K562 (cell line): ENCODE measurements around the gene ANKZF1. TPM values are rescaled to one million over a fixed set of nuclear protein-coding genes. Genes with fewer than 3 reads are reported as not detected.

Experiments
- CBFB ChIP-seq: sonication (generic); formaldehyde crosslinking; IDR thresholded peaks from 2 replicates; pipeline ENCODE4 v1.4.0; 2020; ENCODE audit warnings: mild to moderate bottlenecking, missing genetic modification reagents
- COPS2 ChIP-seq: fragments of 450-650 bp; conservative IDR thresholded peaks from 2 replicates; pipeline ENCODE4 v1.6.1; 2016; ENCODE audit warnings: mild to moderate bottlenecking, moderate library complexity
- DIDO1 ChIP-seq: fragments of 450-650 bp; IDR thresholded peaks from 2 replicates; pipeline ENCODE4 v1.6.1; 2016; ENCODE audit warnings: low read depth, missing biosample characterization, missing genetic modification characterization
- GTF2E2 ChIP-seq: fragments of 200-800 bp; sonication (Bioruptor generic); IDR thresholded peaks from 2 replicates; pipeline ENCODE4 v1.6.1; 2016; ENCODE audit warnings: missing genetic modification characterization, missing compliant biosample characterization
- LARP7 ChIP-seq: fragments of 450-650 bp; IDR thresholded peaks from 2 replicates; pipeline ENCODE4 v1.6.1; 2016
- LEF1 ChIP-seq: fragments of 450-650 bp; IDR thresholded peaks from 2 replicates; pipeline ENCODE4 v1.6.1; 2016; ENCODE audit warnings: mild to moderate bottlenecking
- MYNN ChIP-seq, 2 experiments: sonication (generic); formaldehyde crosslinking in 1 of 2; IDR thresholded peaks; 2 replicates each; pipeline versions ENCODE4 v1.5.0 to v1.6.1; 2016 to 2020; ENCODE audit warnings: antibody characterized with exemption in 1 of 2, missing genetic modification reagents in 1 of 2
- NCOA1 ChIP-seq: fragments of 450-650 bp; IDR thresholded peaks from 2 replicates; pipeline ENCODE4 v1.6.1; 2016; ENCODE audit warnings: low read depth
- NFE2 ChIP-seq: IDR thresholded peaks from 2 replicates; pipeline ENCODE4 v1.6.1; 2014; ENCODE audit warnings: antibody characterized with exemption, low read depth
- POLR2B ChIP-seq: fragments of 450-650 bp; IDR thresholded peaks from 2 replicates; pipeline ENCODE4 v1.6.1; 2018; ENCODE audit warnings: low read depth; ENCODE audit not compliant: partially characterized antibody
- SIN3A ChIP-seq, 2 experiments: fragments of 150-350 bp in 1 of 2; IDR thresholded peaks; 2 replicates each; pipeline ENCODE4 v1.6.1; 2011 to 2016; ENCODE audit warnings: borderline replicate concordance in 2 of 2, low read depth in 2 of 2, low read length in 2 of 2, mild to moderate bottlenecking in 2 of 2, moderate library complexity in 2 of 2; ENCODE audit not compliant: control insufficient read depth in 1 of 2
- SIN3B ChIP-seq: fragments of 450-650 bp; IDR thresholded peaks from 2 replicates; pipeline ENCODE4 v1.6.1; 2017; ENCODE audit warnings: low read depth, mild to moderate bottlenecking, moderate library complexity
- SLC30A9 ChIP-seq: fragments of 250-450 bp; sonication (Bioruptor Pico); IDR thresholded peaks from 2 replicates; pipeline ENCODE4 v1.8.0; 2022; ENCODE audit warnings: mild to moderate bottlenecking, moderate library complexity
- SRSF7 ChIP-seq: fragments of 200-400 bp; formaldehyde crosslinking; optimal IDR thresholded peaks from 2 replicates; pipeline ENCODE3; 2017; ENCODE audit warnings: mild to moderate bottlenecking, low read depth, low read length
- STAT5A ChIP-seq: IDR thresholded peaks from 2 replicates; pipeline ENCODE4 v1.6.1; 2012; ENCODE audit warnings: low read length, inconsistent platforms, borderline replicate concordance
- ZBTB17 ChIP-seq: fragments of 450-650 bp; formaldehyde crosslinking; IDR thresholded peaks from 2 replicates; pipeline ENCODE4 v1.4.0; 2020; ENCODE audit warnings: mild to moderate bottlenecking
- ZNF24 ChIP-seq: fragments of 450-650 bp; IDR thresholded peaks from 2 replicates; pipeline ENCODE4 v1.6.1; 2016
- ZNF668 ChIP-seq: fragments of 250-450 bp; sonication (Bioruptor Pico); IDR thresholded peaks from 2 replicates; pipeline ENCODE4 v1.8.0; 2022; ENCODE audit warnings: mild to moderate bottlenecking, inconsistent platforms
- ZSCAN29 ChIP-seq: fragments of 450-650 bp; IDR thresholded peaks from 2 replicates; pipeline ENCODE4 v1.6.1; 2017
- polyA plus RNA-seq, 8 experiments: library from polyadenylated mRNA; depleted of rRNA in 4 of 8; stranded (reverse) in 5 of 8; unstranded in 3 of 8; fragments of >200 nt; fragmentation: Nextera tagmentation in 2 of 8; fragmentation: Illumina TruSeq in 1 of 8; extraction: Ambion mirVana in 2 of 8; extraction: Trizol in 1 of 8; gene quantifications; 2 replicates each; pipeline versions ENCODE4 v1.2.1 to v1.2.3, GENCODE V29; 2011 to 2014; ENCODE audit warnings: inconsistent platforms in 1 of 8, missing spikeins in 1 of 8
- total RNA-seq, 7 experiments: library from RNA; depleted of rRNA in 6 of 7; stranded (reverse); fragments of >200 nt in 6 of 7; fragmentation: Illumina TruSeq in 2 of 7; extraction: Trizol in 2 of 7; gene quantifications; 2 replicates each; pipeline versions ENCODE4 v1.2.1 to v1.2.3, GENCODE V29; 2011 to 2021; ENCODE audit warnings: low replicate concordance in 1 of 7
- TF ChIP-seq, protein P1 (sequence below): fragments of 250-450 bp; sonication (Bioruptor Pico); IDR thresholded peaks from 2 replicates; pipeline ENCODE4 v1.5.0; 2020; ENCODE audit warnings: mild to moderate bottlenecking
- TF ChIP-seq, protein P2 (sequence below): sonication (generic); formaldehyde crosslinking; IDR thresholded peaks from 2 replicates; pipeline ENCODE4 v1.8.1; 2023; ENCODE audit warnings: mild to moderate bottlenecking, missing genetic modification reagents
- TF ChIP-seq, protein P3 (sequence below): fragments of 450-650 bp; IDR thresholded peaks from 2 replicates; pipeline ENCODE4 v1.6.1; 2016; ENCODE audit warnings: low read depth, mild to moderate bottlenecking, moderate library complexity
- TF ChIP-seq, protein P4 (sequence below): sonication (generic); formaldehyde crosslinking; IDR thresholded peaks from 2 replicates; pipeline ENCODE4 v1.9.0; 2022; ENCODE audit warnings: mild to moderate bottlenecking, missing genetic modification reagents
- TF ChIP-seq, protein P5 (sequence below): fragments of 450-650 bp; formaldehyde crosslinking; conservative IDR thresholded peaks from 2 replicates; pipeline ENCODE4 v1.4.0; 2022; ENCODE audit warnings: mild to moderate bottlenecking, missing genetic modification characterization

Gene ANKZF1
- total and polyA plus RNA-seq, 9 of the 15 experiments (the other 6 are each of a cell fraction or from before 2014, with no cell fraction given), result 3.1 to 60.6 (median 31.0) TPM

DNA sequence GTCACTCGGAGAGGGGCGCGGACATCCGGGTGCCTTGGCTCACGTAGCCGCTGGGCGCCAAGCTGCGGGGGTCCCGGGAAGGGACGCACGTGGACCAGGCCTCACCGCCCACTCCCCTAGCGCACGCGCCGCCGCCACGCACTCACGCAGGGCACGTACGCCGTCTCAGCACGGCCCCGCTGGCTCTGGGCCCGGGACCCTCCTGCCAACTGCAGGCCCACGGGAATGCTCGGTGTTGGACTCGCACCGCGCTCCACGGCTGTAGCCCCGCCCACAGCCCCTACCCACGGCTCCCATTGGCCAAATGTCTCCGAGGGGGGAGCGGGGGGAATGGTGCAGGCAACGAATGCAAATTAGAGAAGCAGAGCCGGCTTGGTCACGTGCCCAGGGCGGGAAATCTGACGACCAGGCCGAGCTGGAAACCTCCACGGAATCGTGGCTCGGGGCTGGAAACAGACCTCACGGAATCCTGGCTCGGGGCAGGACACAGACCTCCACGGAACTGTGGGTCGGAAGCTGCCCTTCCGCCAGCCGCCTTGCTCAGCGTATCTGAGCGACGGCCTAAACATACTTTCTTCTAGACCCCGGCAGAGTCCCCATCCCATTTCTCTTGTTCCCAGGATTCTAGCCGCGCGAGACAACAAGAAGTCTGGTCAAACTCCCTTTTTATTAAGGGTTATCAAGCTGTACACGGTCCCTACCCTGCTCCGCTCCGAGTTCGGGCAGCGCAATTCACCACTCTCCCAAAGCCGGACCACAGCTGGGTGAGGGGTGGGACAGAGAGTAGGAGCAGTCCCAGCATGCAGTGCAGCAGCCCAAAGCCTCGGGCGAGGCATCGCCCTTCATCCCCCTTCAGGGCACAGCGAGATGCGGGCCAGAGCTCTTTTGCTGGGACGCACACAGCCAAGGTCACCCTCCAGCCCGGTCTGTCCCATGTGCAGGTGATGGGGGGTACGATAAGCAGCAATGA lies 10.6 kb upstream of the ANKZF1 start, which contains the start of gene ABCB6 (continued):
- TF ChIP-seq SIN3A (IDR thresholded peaks at IDR 0.05; ENCODE audit: borderline replicate concordance in 2 of 2, control insufficient read depth in 1 of 2, low read depth in 2 of 2, low read length in 2 of 2) (peak in 1 of 2 experiments; percentile 6; a peak in 1 of 4 replicates), DIDO1 (no peak), CBFB (CRISPR knock-in tag) (no peak), NFE2 (no peak), STAT5A (no peak), COPS2 (no peak), SLC30A9 (CRISPR knock-in tag) (no peak), ZBTB17 (CRISPR knock-in tag) (peak; percentile 61; the same call in 1 of the 2 replicates), ZNF24 (no peak), LEF1 (no peak), GTF2E2 (tag) (no peak), POLR2B (peak; percentile 74), SRSF7 (no peak), ZSCAN29 (no peak), SIN3B (no peak), MYNN (IDR thresholded peaks at IDR 0.05) (no peak), MYNN (CRISPR knock-in tag; IDR thresholded peaks at IDR 0.05) (no peak), NCOA1 (no peak), ZNF668 (CRISPR knock-in tag) (no peak), LARP7 (no peak)
- TF ChIP-seq, protein P1, sequence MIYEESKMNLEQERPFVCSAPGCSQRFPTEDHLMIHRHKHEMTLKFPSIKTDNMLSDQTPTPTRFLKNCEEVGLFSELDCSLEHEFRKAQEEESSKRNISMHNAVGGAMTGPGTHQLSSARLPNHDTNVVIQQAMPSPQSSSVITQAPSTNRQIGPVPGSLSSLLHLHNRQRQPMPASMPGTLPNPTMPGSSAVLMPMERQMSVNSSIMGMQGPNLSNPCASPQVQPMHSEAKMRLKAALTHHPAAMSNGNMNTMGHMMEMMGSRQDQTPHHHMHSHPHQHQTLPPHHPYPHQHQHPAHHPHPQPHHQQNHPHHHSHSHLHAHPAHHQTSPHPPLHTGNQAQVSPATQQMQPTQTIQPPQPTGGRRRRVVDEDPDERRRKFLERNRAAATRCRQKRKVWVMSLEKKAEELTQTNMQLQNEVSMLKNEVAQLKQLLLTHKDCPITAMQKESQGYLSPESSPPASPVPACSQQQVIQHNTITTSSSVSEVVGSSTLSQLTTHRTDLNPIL (CRISPR knock-in tag), result no peak
- TF ChIP-seq, protein P2, sequence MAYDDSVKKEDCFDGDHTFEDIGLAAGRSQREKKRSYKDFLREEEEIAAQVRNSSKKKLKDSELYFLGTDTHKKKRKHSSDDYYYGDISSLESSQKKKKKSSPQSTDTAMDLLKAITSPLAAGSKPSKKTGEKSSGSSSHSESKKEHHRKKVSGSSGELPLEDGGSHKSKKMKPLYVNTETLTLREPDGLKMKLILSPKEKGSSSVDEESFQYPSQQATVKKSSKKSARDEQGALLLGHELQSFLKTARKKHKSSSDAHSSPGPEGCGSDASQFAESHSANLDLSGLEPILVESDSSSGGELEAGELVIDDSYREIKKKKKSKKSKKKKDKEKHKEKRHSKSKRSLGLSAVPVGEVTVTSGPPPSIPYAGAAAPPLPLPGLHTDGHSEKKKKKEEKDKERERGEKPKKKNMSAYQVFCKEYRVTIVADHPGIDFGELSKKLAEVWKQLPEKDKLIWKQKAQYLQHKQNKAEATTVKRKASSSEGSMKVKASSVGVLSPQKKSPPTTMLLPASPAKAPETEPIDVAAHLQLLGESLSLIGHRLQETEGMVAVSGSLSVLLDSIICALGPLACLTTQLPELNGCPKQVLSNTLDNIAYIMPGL (CRISPR knock-in tag), result no peak
- TF ChIP-seq, protein P3, sequence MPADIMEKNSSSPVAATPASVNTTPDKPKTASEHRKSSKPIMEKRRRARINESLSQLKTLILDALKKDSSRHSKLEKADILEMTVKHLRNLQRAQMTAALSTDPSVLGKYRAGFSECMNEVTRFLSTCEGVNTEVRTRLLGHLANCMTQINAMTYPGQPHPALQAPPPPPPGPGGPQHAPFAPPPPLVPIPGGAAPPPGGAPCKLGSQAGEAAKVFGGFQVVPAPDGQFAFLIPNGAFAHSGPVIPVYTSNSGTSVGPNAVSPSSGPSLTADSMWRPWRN, result no peak
- TF ChIP-seq, protein P4, sequence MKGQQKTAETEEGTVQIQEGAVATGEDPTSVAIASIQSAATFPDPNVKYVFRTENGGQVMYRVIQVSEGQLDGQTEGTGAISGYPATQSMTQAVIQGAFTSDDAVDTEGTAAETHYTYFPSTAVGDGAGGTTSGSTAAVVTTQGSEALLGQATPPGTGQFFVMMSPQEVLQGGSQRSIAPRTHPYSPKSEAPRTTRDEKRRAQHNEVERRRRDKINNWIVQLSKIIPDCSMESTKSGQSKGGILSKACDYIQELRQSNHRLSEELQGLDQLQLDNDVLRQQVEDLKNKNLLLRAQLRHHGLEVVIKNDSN, result peak; percentile 99
- TF ChIP-seq, protein P5, sequence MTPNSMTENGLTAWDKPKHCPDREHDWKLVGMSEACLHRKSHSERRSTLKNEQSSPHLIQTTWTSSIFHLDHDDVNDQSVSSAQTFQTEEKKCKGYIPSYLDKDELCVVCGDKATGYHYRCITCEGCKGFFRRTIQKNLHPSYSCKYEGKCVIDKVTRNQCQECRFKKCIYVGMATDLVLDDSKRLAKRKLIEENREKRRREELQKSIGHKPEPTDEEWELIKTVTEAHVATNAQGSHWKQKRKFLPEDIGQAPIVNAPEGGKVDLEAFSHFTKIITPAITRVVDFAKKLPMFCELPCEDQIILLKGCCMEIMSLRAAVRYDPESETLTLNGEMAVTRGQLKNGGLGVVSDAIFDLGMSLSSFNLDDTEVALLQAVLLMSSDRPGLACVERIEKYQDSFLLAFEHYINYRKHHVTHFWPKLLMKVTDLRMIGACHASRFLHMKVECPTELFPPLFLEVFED, result no peak
